Measurements from ENCODE around the gene SP6.
A peak's percentile ranks its signal among the peaks of the same experiment; 100 is the strongest.

SP6 gene

GRCh38 chr17:47831003-47831933 is 19.7 kb downstream of the SP6 start, which contains the start of the genes LRRC46 and MRPL10:
LRRC46 (plus strand) TSS chr17:47831670; CDS start chr17:47831990, 320 bp downstream.
MRPL10 (minus strand) TSS chr17:47831541; CDS start chr17:47831511, 30 bp downstream.
- peak; percentile 88 for DNase-seq

- DNase-seq = no peak
Measured at GRCh38 chr17:47830396-47831002, 20.5 kb downstream of the SP6 start.

- DNase-seq = no peak
Measured at GRCh38 chr17:47829870-47830269, 21.1 kb downstream of the SP6 start.

GRCh38 chr17:47823519-47823918 is 27.4 kb downstream of the SP6 start:
- DNase-seq = no peak

- DNase-seq = no peak
Measured at GRCh38 chr17:47822785-47823184, 28.2 kb downstream of the SP6 start.

- peak; percentile 79 for DNase-seq
Measured at GRCh38 chr17:47821424-47822391, 29.3 kb downstream of the SP6 start, which contains the start of gene OSBPL7. OSBPL7 (minus strand) TSS chr17:47821794; CDS start chr17:47820278, 1,516 bp downstream.

GRCh38 chr17:47821031-47821423 is 29.9 kb downstream of the SP6 start:
- no peak for DNase-seq

GRCh38 chr17:47820033-47820789 is 30.8 kb downstream of the SP6 start:
- DNase-seq = no peak

GRCh38 chr17:47819475-47819874 is 31.5 kb downstream of the SP6 start:
- DNase-seq = no peak

GRCh38 chr17:47818002-47818695 is 32.8 kb downstream of the SP6 start:
- DNase-seq = no peak

GRCh38 chr17:47816947-47817346 is 34.0 kb downstream of the SP6 start:
- DNase-seq = no peak

GRCh38 chr17:47816111-47816735 is 34.7 kb downstream of the SP6 start:
- DNase-seq = no peak

- no peak for DNase-seq
Measured at GRCh38 chr17:47815106-47815918, 35.7 kb downstream of the SP6 start.

GRCh38 chr17:47813512-47814031 is 37.4 kb downstream of the SP6 start:
- DNase-seq = no peak

- no peak for DNase-seq
Measured at GRCh38 chr17:47813077-47813476, 37.9 kb downstream of the SP6 start.

GRCh38 chr17:47812146-47812920 is 38.6 kb downstream of the SP6 start:
- no peak for DNase-seq

- DNase-seq = no peak
Measured at GRCh38 chr17:47811709-47812108, 39.3 kb downstream of the SP6 start.

GRCh38 chr17:47810901-47811635 is 39.9 kb downstream of the SP6 start:
- no peak for DNase-seq
